ENCODE data around the gene NUP98. TPM values are rescaled to one million over a fixed set of nuclear protein-coding genes. Genes with fewer than 3 reads are reported as not detected.
"Not testable (repeated sequence)": the region's sequence is repeated elsewhere in the genome, so short reads cannot be mapped to it uniquely, and the experiment has no call there.

Gene NUP98
- total RNA-seq, 1 experiment from 2014 or later: 82.4 TPM

- no peaks in the 10 kb centered on the region for H3K9me3 ChIP-seq (ENCODE audit: low read depth, low read length, poor library complexity, severe bottlenecking)
- no peaks in the 10 kb centered on the region for H3K36me3 ChIP-seq (ENCODE audit: insufficient read depth, low read length, poor library complexity, severe bottlenecking)
- no peak overlapping the region for H3K4me3 ChIP-seq (ENCODE audit: low read depth, low read length, poor library complexity, severe bottlenecking)
- ChIA-PET CTCF (no interaction called here), POLR2A (ENCODE audit: low non-redundant PET) (no interaction called here)
- intact Hi-C loops (cut with micrococcal nuclease; ENCODE audit: unreplicated experiment): no loop called here
- no peak for DNase-seq (ENCODE audit: low spot score)
- BruUV-seq (replicated peaks): no TSS peak
- no peaks in the 10 kb centered on the region for H3K4me1 ChIP-seq (ENCODE audit: insufficient read depth, low read length, poor library complexity, severe bottlenecking)
- H3K27ac ChIP-seq (ENCODE audit: low read depth, low read length, poor library complexity, severe bottlenecking): no peak overlapping the region
- no peak for TF ChIP-seq CTCF (conservative IDR thresholded peaks at IDR 0.05; ENCODE audit: low read depth, low read length)
- no peak for TF ChIP-seq EZH2 (IDR thresholded peaks at IDR 0.05; ENCODE audit: borderline replicate concordance, low read depth, low read length, poor library complexity, severe bottlenecking)
- H3K27me3 ChIP-seq (replicated peaks; ENCODE audit: insufficient read depth, low read depth, low read length, poor library complexity): no peaks in the 10 kb centered on the region
Measured at GRCh38 chr11:3816673-3817072, 19.3 kb upstream of the NUP98 start.

DNA sequence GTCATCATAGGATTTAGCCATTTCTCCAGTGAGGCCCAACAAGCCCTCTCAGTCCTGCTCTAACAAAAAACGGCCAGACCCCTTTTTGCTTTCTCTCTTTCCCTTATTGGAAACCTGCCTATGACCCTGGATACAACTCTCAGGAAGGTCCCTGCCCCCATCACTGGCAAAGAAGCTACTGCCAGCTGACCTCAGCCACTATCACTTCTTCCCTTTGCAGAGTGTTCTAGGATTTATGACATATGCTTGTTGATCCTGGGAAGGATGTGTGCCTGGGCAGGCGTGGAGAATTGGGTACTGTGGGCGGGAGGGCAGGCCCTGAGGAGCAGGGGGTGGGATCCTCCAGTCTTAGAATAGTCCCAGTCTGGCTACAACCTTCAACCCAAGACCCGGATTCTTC is 18.5 kb upstream of the NUP98 start:
- CTCF ChIA-PET: no interaction called here

DNA sequence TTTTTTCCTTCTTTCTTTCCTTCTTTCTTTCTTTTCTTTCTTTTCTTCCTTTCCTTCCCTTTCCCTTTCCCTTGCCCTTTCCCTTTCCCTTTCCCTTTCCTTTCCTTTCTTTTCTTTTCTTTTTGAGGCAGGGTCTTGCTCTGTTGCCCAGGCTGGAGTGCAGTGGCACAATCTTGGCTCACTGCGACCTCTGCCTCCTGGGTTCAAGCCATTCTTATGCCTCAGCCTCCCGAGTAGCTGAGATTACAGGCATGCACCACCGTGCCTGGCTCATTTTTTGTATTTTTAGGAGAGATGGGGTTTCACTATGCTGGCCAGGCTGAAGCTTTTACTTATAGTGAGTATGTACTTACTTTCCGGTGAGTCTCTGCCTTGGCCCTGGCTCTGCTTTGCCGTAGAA is 17.5 kb upstream of the NUP98 start:
- BruUV-seq (replicated peaks); H3K36me3 ChIP-seq (ENCODE audit: insufficient read depth, low read length, poor library complexity, severe bottlenecking); DNase-seq (ENCODE audit: low spot score); H3K4me1 ChIP-seq (ENCODE audit: insufficient read depth, low read length, poor library complexity, severe bottlenecking); POLR2A ChIA-PET (ENCODE audit: low non-redundant PET); H3K27me3 ChIP-seq (replicated peaks; ENCODE audit: insufficient read depth, low read depth, low read length, poor library complexity); H3K27ac ChIP-seq (ENCODE audit: low read depth, low read length, poor library complexity, severe bottlenecking); H3K9me3 ChIP-seq (ENCODE audit: low read depth, low read length, poor library complexity, severe bottlenecking); H3K4me3 ChIP-seq (ENCODE audit: low read depth, low read length, poor library complexity, severe bottlenecking); CTCF ChIA-PET; intact Hi-C loops (cut with micrococcal nuclease; ENCODE audit: unreplicated experiment): not testable (repeated sequence)

More for the DNA sequence above, 18.5 kb upstream of the NUP98 start:
- Histone ChIP-seq H3K36me3 (ENCODE audit: insufficient read depth, low read length, poor library complexity, severe bottlenecking) (no peaks in the 10 kb centered on the region), H3K9me3 (ENCODE audit: low read depth, low read length, poor library complexity, severe bottlenecking) (no peaks in the 10 kb centered on the region), H3K27ac (ENCODE audit: low read depth, low read length, poor library complexity, severe bottlenecking) (no peak overlapping the region), H3K4me1 (ENCODE audit: insufficient read depth, low read length, poor library complexity, severe bottlenecking) (no peaks in the 10 kb centered on the region), H3K27me3 (replicated peaks; ENCODE audit: insufficient read depth, low read depth, low read length, poor library complexity) (no peaks in the 10 kb centered on the region), H3K4me3 (ENCODE audit: low read depth, low read length, poor library complexity, severe bottlenecking) (no peak overlapping the region)
- POLR2A ChIA-PET (ENCODE audit: low non-redundant PET): interaction anchor here (0.7 kb wide), 1 partner anchor 27 kb away, joined by 17 read pairs; no protein-coding TSS in a partner anchor
- DNase-seq (ENCODE audit: low spot score): no peak
- BruUV-seq (replicated peaks): no TSS peak
- TF ChIP-seq CTCF (conservative IDR thresholded peaks at IDR 0.05; ENCODE audit: low read depth, low read length) (no peak), EZH2 (IDR thresholded peaks at IDR 0.05; ENCODE audit: borderline replicate concordance, low read depth, low read length, poor library complexity, severe bottlenecking) (no peak)
- intact Hi-C loops (cut with micrococcal nuclease; ENCODE audit: unreplicated experiment): no loop called here

- ChIA-PET POLR2A (ENCODE audit: low non-redundant PET) (no interaction called here), CTCF (no interaction called here)
- no peak overlapping the region for H3K27ac ChIP-seq (ENCODE audit: low read depth, low read length, poor library complexity, severe bottlenecking)
- no peaks in the 10 kb centered on the region for H3K36me3 ChIP-seq (ENCODE audit: insufficient read depth, low read length, poor library complexity, severe bottlenecking)
- H3K27me3 ChIP-seq (replicated peaks; ENCODE audit: insufficient read depth, low read depth, low read length, poor library complexity): no peaks in the 10 kb centered on the region
- no peak for DNase-seq (ENCODE audit: low spot score)
- H3K4me1 ChIP-seq (ENCODE audit: insufficient read depth, low read length, poor library complexity, severe bottlenecking): peaks cover 5% of the 10 kb centered on the region
- no peak for TF ChIP-seq EZH2 (IDR thresholded peaks at IDR 0.05; ENCODE audit: borderline replicate concordance, low read depth, low read length, poor library complexity, severe bottlenecking)
- TF ChIP-seq CTCF (conservative IDR thresholded peaks at IDR 0.05; ENCODE audit: low read depth, low read length): no peak
- BruUV-seq (replicated peaks): no TSS peak
- no peak overlapping the region for H3K4me3 ChIP-seq (ENCODE audit: low read depth, low read length, poor library complexity, severe bottlenecking)
- intact Hi-C loops (cut with micrococcal nuclease; ENCODE audit: unreplicated experiment): no loop called here
- H3K9me3 ChIP-seq (ENCODE audit: low read depth, low read length, poor library complexity, severe bottlenecking): no peaks in the 10 kb centered on the region
Measured at GRCh38 chr11:3810951-3811350, 13.6 kb upstream of the NUP98 start.

All from A673 (cell line).